GM10266 (cell line): ENCODE measurements around the gene PLB1.

Source experiments
- DNase-seq: peaks from one replicate; pipeline ENCODE4 v3.0.0; 2012; ENCODE audit errors: extremely low spot score
- CTCF ChIP-seq: IDR thresholded peaks from 2 replicates; pipeline ENCODE4 v1.5.1; 2012; ENCODE audit warnings: mild to moderate bottlenecking, low read depth; ENCODE audit not compliant: control insufficient read depth, insufficient read depth; ENCODE audit errors: missing control alignments

The PLB1 gene

GRCh38 chr2:28680657-28681056, 184.8 kb downstream of the PLB1 start:
- TF ChIP-seq CTCF: no peak
- no peak for DNase-seq

GRCh38 chr2:28681158-28681571, 185.3 kb downstream of the PLB1 start:
- peak; percentile 78 for DNase-seq
- no peak for TF ChIP-seq CTCF

- no peak for DNase-seq
- no peak for TF ChIP-seq CTCF
Observed at GRCh38 chr2:28681606-28682005, 185.7 kb downstream of the PLB1 start.

GRCh38 chr2:28683100-28683706, 187.3 kb downstream of the PLB1 start:
- no peak for DNase-seq
- no peak for TF ChIP-seq CTCF

GRCh38 chr2:28684142-28684858, 188.4 kb downstream of the PLB1 start:
- no peak for DNase-seq
- TF ChIP-seq CTCF: no peak

- no peak for DNase-seq
- no peak for TF ChIP-seq CTCF
Observed at GRCh38 chr2:28687171-28687570, 191.3 kb downstream of the PLB1 start.
